BLaER1 treated with 17β-estradiol and CSF1 and Interleukin-3, amounts not matched to agents 10 nM and 100 nM (cell line): ENCODE measurements around the gene PPFIA1.

Experiments used
- H3K27ac ChIP-seq, 11 experiments: shearing (Covaris generic); formaldehyde crosslinking; 2 replicates each; pipeline ENCODE4 v1.8.1; 2022
- H3K27me3 ChIP-seq, 11 experiments: shearing (Covaris generic); formaldehyde crosslinking; 2 replicates each; pipeline ENCODE4 v1.8.1; 2022
- H3K36me3 ChIP-seq, 11 experiments: shearing (Covaris generic); formaldehyde crosslinking; 2 replicates each; pipeline ENCODE4 v1.8.1; 2022
- H3K4me1 ChIP-seq, 10 experiments: shearing (Covaris generic); formaldehyde crosslinking; 2 replicates each; pipeline ENCODE4 v1.8.1; 2022
- H3K4me2 ChIP-seq, 11 experiments: shearing (Covaris generic); formaldehyde crosslinking; 2 replicates each; pipeline ENCODE4 v1.8.1; 2022
- H3K4me3 ChIP-seq, 10 experiments: shearing (Covaris generic); formaldehyde crosslinking; 2 replicates each; pipeline ENCODE4 v1.8.1; 2022
- H3K9ac ChIP-seq, 11 experiments: shearing (Covaris generic); formaldehyde crosslinking; 2 replicates each; pipeline ENCODE4 v1.8.1; 2022
- H3K9me3 ChIP-seq, 11 experiments: shearing (Covaris generic); formaldehyde crosslinking; replicated peaks in 1 of 11; 2 replicates each; pipeline ENCODE4 v1.8.1; 2022
- H4K20me1 ChIP-seq, 11 experiments: shearing (Covaris generic); formaldehyde crosslinking; 2 replicates each; pipeline ENCODE4 v1.8.1; 2022
- Cebpa-rat ChIP-seq, 11 experiments: shearing (Covaris generic); IDR thresholded peaks; 2 replicates each; pipeline ENCODE4 v1.8.1; 2022

Gene PPFIA1

DNA sequence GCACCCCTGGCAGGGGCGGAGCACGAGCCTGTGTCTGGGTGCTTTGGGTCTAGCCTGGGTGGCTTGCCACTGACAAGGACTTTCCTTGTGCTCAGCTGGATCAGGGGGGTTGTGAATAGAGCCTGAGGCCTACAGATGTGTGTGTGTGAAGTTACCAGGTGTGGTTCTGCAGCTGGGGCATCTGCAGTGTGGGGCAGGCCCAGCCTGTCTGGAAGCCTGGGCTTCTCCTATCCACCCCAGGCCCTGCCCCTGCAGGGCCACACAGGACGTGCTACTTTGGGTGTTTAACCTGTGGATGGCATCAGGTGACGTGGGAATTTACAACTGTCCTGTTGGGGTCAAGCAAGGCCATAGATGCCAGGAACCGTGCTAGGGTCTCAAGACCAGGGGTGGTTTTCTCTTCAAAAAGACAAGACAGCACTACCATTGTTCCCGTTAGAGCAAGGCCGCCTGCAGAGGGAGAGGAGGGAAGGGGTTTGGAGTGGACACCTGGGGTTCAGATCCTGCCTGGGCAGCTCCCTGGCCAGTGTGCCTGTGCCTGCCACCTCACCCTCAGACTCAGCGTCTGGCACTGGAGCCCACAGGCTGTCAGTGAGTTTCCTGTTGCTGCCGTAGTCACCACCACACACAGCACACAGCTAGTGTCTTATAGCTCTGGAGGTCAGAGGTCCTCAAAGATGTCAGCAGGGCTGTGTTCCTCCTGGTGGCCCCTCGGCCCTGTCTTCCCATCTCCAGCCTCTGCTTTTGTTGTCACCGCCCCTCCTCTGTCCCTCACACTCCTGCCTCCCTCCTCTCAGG is 159.4 kb downstream of the PPFIA1 start:
- peaks cover 7 to 100% (median 24%) of the 10 kb centered on the region in 11 experiments; a peak in 15 of 22 replicates for H3K27me3 ChIP-seq
- H3K36me3 ChIP-seq, result no peaks in the 10 kb centered on the region
- H4K20me1 ChIP-seq, result peaks cover 0 to 82% (median 4%) of the 10 kb centered on the region in 11 experiments; a peak in 12 of 22 replicates
- H3K4me1 ChIP-seq, result peaks cover 48 to 74% (median 68%) of the 10 kb centered on the region in 10 experiments
- H3K27ac ChIP-seq, result no peak overlapping the region
- H3K9ac ChIP-seq, result peak overlapping the region in 3 of 11 experiments; percentile 20 to 43 (median 27); a peak in 1 of 22 replicates
- no peaks in the 10 kb centered on the region for H3K9me3 ChIP-seq
- H3K4me3 ChIP-seq, result no peak overlapping the region
- no peak for TF ChIP-seq Cebpa-rat (IDR thresholded peaks at IDR 0.05)
- peak overlapping the region in 9 of 11 experiments; percentile 34 to 87 (median 73); a peak in 18 of 22 replicates for H3K4me2 ChIP-seq

DNA sequence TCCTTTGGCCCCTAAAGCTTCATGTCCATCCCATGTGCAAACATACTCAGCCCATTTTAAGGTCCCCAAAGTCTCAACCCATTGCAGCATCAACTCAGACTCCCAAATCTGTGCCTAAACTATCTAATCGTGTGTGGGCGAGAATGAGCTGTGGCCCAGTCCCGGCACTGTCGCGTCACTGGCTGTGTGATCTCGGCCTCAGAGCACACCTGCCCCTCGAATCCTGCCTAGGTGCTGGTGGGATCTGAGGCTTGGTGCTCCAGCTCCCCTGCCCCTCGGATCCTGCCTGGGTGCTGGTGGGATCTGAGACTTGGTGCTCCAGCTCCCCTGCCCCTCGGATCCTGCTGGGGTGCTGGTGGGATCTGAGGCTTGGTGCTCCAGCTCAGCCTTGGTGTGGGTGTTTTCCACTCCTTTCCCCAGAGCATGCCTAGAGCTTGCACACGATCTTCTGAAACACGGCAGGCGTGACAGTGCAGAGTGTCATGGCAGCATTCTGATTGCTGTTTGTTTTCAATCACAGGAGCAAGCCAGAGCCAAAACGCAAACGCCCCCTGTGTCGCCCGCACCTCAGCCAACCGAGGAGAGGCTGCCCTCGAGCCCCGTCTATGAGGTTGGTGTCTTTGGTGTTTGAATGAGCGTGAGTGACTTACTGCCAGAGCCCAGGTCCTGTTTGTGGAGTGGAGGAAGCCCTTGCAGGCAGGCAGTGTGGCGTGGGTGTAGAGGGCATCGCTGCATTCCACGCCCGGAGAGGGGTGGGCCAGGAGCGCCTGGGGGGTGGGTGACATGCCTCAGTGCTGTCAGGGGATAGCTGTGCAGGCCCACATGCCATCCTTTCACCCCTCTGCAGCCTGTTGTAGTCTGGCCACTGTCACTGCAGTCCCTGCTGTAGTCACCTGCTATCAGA is 160.4 kb downstream of the PPFIA1 start:
- H3K4me2 ChIP-seq, result peak overlapping the region in 9 of 11 experiments; percentile 43 to 87 (median 75); a peak in 17 of 22 replicates
- H4K20me1 ChIP-seq, result peaks cover 0 to 81% (median 4%) of the 10 kb centered on the region in 11 experiments; a peak in 12 of 22 replicates
- H3K27me3 ChIP-seq, result peaks cover 13 to 100% (median 32%) of the 10 kb centered on the region in 11 experiments; a peak in 18 of 22 replicates
- H3K9me3 ChIP-seq, result no peaks in the 10 kb centered on the region
- no peak for TF ChIP-seq Cebpa-rat (IDR thresholded peaks at IDR 0.05)
- peaks cover 43 to 74% (median 68%) of the 10 kb centered on the region in 10 experiments for H3K4me1 ChIP-seq
- no peak overlapping the region for H3K9ac ChIP-seq
- no peak overlapping the region for H3K4me3 ChIP-seq
- no peak overlapping the region for H3K27ac ChIP-seq
- no peaks in the 10 kb centered on the region for H3K36me3 ChIP-seq

GRCh38 chr11:70431611-70432010 is 161.1 kb downstream of the PPFIA1 start:
- peaks cover 0 to 88% (median 4%) of the 10 kb centered on the region in 11 experiments; a peak in 12 of 22 replicates for H4K20me1 ChIP-seq
- peaks cover 43 to 76% (median 72%) of the 10 kb centered on the region in 10 experiments for H3K4me1 ChIP-seq
- no peak for TF ChIP-seq Cebpa-rat (IDR thresholded peaks at IDR 0.05)
- no peak overlapping the region; a peak in 1 of 20 replicates for H3K4me3 ChIP-seq
- peaks cover 18 to 100% (median 39%) of the 10 kb centered on the region in 11 experiments; a peak in 18 of 22 replicates for H3K27me3 ChIP-seq
- H3K4me2 ChIP-seq, result peak overlapping the region; percentile 15 to 87 (median 74)
- H3K9ac ChIP-seq, result peak overlapping the region in 3 of 11 experiments; percentile 12 to 47 (median 21); a peak in 2 of 22 replicates
- no peaks in the 10 kb centered on the region for H3K9me3 ChIP-seq
- H3K36me3 ChIP-seq, result no peaks in the 10 kb centered on the region
- H3K27ac ChIP-seq, result no peak overlapping the region; a peak in 1 of 22 replicates

DNA sequence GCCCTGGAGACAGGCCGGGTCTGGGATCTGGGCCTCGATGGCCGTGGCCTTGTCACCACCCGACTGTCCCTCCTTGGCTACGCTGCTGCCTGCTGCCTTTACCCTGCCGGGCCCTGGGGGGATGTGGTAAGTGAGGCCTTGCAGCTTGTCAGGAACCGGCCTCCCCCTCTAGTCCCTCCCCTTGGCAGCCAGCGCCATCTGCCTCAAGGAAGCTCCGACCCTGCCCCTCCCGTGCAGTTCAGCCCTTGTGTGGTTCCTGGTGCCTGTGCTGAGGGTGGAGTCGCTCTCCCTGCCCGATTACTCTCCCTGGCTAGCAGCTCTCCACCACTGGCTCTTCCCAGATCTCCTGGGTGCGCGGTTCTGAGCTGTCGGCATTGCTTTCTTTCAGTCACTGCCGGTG is 161.6 kb downstream of the PPFIA1 start:
- no peaks in the 10 kb centered on the region for H3K36me3 ChIP-seq

GRCh38 chr11:70432580-70432979 is 162.1 kb downstream of the PPFIA1 start:
- TF ChIP-seq Cebpa-rat (IDR thresholded peaks at IDR 0.05), result no peak
- no peaks in the 10 kb centered on the region for H3K36me3 ChIP-seq

More for the DNA sequence above, 161.6 kb downstream of the PPFIA1 start:
- H3K27me3 ChIP-seq, result peaks cover 18 to 100% (median 40%) of the 10 kb centered on the region in 11 experiments; a peak in 18 of 22 replicates
- H3K9ac ChIP-seq, result peak overlapping the region in 4 of 11 experiments; percentile 7 to 47 (median 16); a peak in 3 of 22 replicates
- no peak for TF ChIP-seq Cebpa-rat (IDR thresholded peaks at IDR 0.05)
- peak overlapping the region; percentile 15 to 87 (median 74) for H3K4me2 ChIP-seq
- peak overlapping the region in 1 of 11 experiments; percentile 1; a peak in 2 of 22 replicates for H3K27ac ChIP-seq
- H3K4me1 ChIP-seq, result peaks cover 48 to 80% (median 76%) of the 10 kb centered on the region in 10 experiments
- no peaks in the 10 kb centered on the region for H3K9me3 ChIP-seq
- peaks cover 0 to 89% (median 7%) of the 10 kb centered on the region in 11 experiments; a peak in 16 of 22 replicates for H4K20me1 ChIP-seq
- H3K4me3 ChIP-seq, result no peak overlapping the region; a peak in 1 of 20 replicates

DNA sequence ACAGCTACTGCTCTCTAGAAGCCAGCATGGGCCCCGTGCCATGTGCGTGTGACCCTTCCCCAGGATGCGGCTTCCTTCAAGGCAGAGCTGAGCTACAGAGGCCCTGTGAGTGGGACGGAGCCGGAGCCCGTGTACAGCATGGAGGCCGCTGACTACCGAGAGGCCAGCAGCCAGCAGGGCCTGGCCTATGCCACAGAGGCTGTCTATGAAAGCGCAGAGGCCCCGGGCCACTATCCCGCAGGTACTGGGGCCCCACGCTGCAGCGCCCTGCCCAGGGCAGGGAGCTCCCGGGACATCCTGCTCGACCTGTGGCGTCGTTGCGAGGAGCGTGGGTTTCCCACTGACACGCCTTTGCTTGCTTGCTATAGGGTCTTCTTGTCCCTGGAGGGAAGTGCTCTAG is 162.5 kb downstream of the PPFIA1 start:
- peaks cover 0 to 93% (median 8%) of the 10 kb centered on the region in 11 experiments; a peak in 16 of 22 replicates for H4K20me1 ChIP-seq
- peaks cover 56 to 90% (median 86%) of the 10 kb centered on the region in 10 experiments for H3K4me1 ChIP-seq

More at GRCh38 chr11:70432580-70432979, 162.1 kb downstream of the PPFIA1 start:
- Histone ChIP-seq H3K27ac (peak overlapping the region in 1 of 11 experiments; percentile 1; a peak in 2 of 22 replicates), H3K4me1 (peaks cover 53 to 85% (median 81%) of the 10 kb centered on the region in 10 experiments), H3K9me3 (no peaks in the 10 kb centered on the region), H3K4me3 (no peak overlapping the region), H3K27me3 (peaks cover 18 to 100% (median 40%) of the 10 kb centered on the region in 11 experiments; a peak in 18 of 22 replicates), H4K20me1 (peaks cover 0 to 89% (median 8%) of the 10 kb centered on the region in 11 experiments; a peak in 16 of 22 replicates), H3K9ac (peak overlapping the region in 4 of 11 experiments; percentile 9 to 47 (median 21); a peak in 3 of 22 replicates), H3K4me2 (peak overlapping the region; percentile 15 to 87 (median 74))

GRCh38 chr11:70433526-70433925 is 163.0 kb downstream of the PPFIA1 start:
- no peaks in the 10 kb centered on the region for H3K36me3 ChIP-seq
- TF ChIP-seq Cebpa-rat (IDR thresholded peaks at IDR 0.05), result no peak
- no peaks in the 10 kb centered on the region for H3K9me3 ChIP-seq
- H3K27me3 ChIP-seq, result peaks cover 18 to 100% (median 40%) of the 10 kb centered on the region in 11 experiments; a peak in 18 of 22 replicates
- H3K9ac ChIP-seq, result peak overlapping the region in 2 of 11 experiments; percentile 13 to 30; a peak in 2 of 22 replicates
- H3K4me1 ChIP-seq, result peaks cover 61 to 95% (median 91%) of the 10 kb centered on the region in 10 experiments
- H4K20me1 ChIP-seq, result peaks cover 0 to 96% (median 8%) of the 10 kb centered on the region in 11 experiments; a peak in 16 of 22 replicates
- H3K27ac ChIP-seq, result no peak overlapping the region
- peak overlapping the region; percentile 64 to 87 (median 75) for H3K4me2 ChIP-seq
- H3K4me3 ChIP-seq, result no peak overlapping the region

More for the DNA sequence above, 162.5 kb downstream of the PPFIA1 start:
- H3K4me2 ChIP-seq, result peak overlapping the region in 10 of 11 experiments; percentile 66 to 87 (median 74); a peak in 19 of 22 replicates
- peak overlapping the region in 3 of 11 experiments; percentile 9 to 21 (median 13); a peak in 3 of 22 replicates for H3K9ac ChIP-seq
- H3K9me3 ChIP-seq, result no peaks in the 10 kb centered on the region
- H3K4me3 ChIP-seq, result no peak overlapping the region
- H3K27ac ChIP-seq, result peak overlapping the region in 1 of 11 experiments; percentile 1; a peak in 1 of 22 replicates
- no peak for TF ChIP-seq Cebpa-rat (IDR thresholded peaks at IDR 0.05)
- no peaks in the 10 kb centered on the region for H3K36me3 ChIP-seq
- peaks cover 18 to 100% (median 40%) of the 10 kb centered on the region in 11 experiments; a peak in 18 of 22 replicates for H3K27me3 ChIP-seq
